NOMO-1 treated with DMSO at 0.1 percent for 48 hours (cell line): Measurements from ENCODE around the gene GNA12.

Source experiments
- DNase-seq: peaks from one replicate; lab custom pipeline; 2025; ENCODE audit not compliant: unreplicated experiment; lab: John Stamatoyannopoulos, UW

GNA12 gene

DNA sequence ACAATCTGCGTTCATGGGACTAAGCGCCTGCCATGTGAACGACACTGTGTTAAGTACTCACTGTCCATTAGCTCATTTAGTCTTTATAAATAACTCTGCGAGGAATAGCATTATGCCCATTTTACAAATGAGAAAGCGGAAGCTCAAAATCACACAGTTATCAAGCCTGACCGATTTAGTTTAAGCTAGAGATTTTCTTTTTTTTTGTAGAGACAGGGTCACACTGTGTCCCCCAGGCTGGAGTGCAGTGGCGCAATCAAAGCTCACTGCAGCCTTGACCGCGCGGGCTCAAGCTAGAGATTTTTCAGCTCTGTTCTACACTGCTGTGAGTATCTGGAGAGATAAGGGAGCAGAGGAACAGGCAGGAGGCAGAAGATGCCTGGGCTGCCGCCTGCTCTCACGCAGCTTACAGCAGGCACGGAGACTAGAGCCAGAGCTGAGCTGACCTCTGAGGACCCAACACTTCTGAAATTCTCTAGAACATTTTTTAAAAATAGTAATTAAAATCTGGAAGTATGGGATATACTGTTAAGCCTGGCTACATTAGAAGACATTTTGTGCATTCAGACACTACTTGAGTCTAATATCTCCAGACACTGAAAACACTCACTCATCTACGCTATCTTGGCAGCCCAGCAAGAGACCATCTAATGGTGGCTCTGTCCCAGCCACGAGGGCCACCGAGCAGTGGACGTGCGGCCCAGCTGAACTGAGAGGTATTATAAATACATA is 38.7 kb downstream of the GNA12 start:
- DNase-seq = no peak

DNA sequence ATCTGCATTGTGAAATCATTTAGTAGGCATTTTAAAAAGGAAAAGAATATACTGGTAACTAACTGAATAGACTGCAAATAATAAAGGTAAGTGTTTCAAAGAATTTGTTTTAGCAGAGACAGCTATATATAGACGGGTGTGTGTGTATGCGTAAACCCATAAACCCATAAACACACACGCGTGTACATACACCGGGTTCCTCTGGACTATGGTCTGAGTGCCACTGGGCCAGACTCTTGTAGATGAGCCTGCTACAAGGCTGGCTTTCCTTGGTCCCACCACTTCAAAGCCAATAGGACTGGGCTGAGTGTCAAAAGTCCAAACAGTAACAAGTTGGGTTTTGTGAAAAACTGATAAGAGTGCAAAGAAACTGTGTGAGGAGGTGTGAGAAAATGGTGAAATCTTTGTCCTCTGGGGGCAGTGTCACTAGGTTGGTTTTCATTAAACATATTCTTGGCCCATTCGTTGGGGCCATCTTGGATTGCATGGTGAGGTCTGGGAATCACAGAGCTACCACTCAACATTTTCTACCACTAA is 39.8 kb downstream of the GNA12 start:
- DNase-seq = no peak

DNA sequence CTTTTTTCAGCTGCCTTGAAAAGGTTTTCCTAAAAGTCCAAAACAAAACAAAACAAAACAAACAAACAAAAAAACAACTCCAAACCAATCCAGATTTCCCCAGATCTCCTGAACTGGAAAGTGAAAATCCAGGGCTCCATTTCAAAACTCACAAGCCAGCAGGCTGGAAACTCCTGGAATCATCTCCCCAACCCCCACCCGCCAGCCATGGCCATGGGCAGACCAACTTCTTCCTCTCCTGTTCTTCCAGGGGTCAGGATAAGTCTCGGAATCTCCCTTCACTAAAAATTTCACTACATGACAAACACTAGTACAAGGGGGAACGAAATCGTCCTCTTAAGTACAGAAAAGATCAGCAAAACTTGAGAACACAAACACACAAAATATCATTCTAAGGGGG is 40.4 kb downstream of the GNA12 start:
- DNase-seq = no peak

DNA sequence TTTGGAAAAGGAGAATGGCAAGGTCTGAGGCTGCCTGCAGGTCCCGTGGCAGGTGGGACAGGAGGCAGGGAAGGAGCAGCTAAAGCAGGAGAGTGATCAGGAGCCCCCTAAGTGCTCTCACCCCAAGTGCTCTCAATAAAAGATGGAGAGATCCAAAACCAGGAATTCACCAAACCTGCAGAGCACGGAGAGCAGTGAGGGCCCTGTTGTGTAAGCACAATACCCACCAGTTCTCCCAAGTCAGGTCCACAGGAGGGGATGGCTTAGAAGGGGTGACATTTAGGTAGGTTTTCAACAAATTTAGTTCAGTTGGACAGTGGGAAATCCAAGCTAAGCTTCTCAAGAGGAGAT is 40.8 kb downstream of the GNA12 start:
- no peak for DNase-seq

DNA sequence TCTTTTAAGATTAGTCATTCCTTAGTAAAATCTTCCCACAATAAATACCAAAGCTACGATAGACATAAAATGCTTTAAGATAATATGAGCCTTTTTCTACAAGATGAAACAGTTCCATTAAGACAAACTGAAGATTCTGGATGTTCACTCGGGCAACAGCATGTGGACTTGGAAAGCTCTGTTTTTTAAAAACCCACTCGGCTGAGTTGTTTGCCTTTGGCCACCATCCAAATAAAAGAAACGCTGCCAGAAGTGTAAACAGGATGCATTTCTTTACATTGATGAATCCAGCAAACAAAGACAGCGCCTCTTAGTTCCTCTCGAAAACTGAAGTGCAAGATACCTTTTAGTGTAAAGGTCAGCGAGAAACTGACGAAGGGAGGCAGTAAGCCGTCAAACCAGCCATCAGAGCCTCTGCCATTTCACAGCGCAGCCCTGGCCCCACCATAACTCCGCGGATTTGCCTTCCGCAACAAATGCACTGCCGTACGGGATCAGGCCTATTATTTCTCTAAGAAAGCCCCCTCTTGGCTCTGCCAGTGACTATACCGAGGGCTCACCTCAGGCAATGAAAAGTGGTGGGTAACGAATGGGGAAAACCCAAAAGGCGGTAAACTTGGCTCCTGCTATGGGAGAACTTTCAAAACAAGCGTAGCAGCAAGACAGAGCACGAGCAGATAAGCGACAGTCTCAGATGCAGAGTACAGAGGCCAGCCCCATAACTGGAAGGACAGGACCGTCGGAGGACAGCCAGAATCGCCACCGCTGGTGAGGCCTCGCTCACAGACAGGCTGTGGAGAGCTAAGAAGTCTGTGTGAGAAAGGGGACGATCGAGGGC is 41.4 kb downstream of the GNA12 start:
- DNase-seq = no peak

DNA sequence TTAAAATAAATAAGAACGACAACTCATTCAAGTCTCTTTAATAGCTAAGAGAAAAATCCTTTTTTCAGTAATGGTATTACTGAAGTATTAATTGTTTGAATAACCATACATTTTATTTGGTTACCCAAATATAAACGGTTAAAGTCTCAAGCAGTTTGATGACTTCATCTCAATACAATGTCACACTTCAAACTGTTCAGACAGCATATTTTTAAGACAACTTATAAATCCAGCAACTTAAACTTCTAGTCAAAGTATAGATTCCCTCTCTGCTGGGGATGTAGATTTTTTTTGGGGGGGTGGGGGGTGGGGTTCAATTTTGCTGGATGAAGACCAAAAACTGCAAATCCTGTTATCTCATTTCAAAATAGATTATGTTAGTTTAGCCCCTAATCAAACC is 42.0 kb downstream of the GNA12 start:
- DNase-seq = no peak

DNA sequence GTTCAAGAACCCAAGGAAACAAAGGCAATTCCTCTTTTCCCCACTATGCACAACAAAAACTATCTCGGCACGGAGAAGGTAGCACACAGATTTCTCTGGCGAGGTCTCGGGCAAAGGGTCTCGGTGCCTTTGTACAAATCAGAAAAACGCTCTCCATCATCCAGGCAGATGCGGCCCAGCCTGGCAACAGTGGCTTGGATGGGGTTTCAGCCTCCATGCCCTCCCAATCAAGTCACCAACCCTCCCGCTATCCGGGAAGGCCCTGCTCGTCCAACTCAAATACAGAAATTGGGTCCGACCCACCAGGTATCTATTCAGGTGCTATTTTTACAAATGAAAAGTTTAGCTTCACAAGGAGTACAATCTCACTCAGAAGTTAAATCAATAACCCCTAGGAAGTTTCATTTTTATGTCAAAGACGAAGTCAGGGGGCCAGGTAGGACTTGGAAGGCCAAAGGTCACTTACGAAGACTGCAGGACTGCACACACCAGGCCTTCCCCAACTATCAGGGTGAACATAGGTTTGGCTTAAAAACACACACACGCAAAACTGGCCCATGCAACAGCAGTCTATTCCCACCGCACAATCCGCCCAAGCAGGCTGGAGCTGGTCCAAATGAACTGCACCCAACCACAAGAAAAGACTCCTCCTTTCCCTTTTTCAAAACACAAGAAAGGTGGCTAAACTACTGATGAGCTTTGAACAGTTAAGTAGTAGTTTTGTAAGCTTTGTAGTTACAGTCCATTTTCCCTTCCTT is 43.0 kb downstream of the GNA12 start:
- DNase-seq = no peak

DNA sequence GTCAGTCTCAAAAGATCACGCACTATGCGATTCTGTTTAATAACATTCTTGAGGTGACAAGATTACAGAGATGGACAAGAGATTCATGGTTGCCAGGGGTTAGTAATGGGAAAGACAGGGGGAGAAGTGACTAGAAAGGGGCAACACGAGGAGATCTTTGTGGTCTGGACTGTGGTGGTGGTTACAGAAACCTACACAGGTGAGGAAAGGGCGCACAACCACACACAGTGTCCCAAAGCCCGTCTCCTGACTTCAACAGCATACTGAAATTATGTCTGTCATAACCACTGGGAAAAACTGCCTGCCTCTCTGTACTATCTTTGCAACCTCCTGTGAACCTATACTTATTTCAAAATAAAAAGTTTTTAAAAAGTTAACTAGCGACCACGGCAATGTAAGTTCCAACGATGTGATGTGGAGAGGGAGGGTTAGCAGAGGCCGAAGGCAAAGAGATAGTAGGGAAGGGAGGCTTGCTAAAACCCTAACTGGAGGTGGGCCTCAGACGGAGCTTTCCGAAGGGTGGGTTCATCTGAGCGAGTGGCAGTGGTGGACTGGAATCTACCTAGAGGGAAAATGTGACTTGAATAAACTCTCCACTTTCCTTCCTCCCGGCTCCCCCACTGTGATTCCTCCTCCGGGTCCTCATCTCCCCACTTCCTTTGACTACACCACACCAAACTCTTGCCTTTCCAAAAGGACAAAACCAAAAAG is 43.7 kb downstream of the GNA12 start:
- DNase-seq = no peak

DNA sequence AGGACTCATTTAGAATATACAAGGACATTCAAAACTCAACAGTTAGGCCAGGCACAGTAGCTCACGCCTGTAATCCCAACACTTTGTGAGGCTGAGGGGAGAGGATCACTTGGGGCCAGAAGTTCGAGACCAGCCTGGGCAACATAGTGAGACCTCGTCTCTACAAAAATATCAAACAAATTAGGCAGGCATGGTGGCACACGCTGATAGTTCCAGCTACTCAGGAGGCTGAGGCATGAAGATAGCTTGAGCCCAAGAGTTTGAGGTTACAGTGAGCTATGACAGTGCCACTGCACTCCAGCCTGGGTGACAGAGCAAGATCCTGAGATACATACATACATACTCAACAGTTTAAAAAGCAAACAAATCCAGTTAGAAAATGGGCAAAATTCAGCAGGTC is 44.9 kb downstream of the GNA12 start:
- no peak for DNase-seq

DNA sequence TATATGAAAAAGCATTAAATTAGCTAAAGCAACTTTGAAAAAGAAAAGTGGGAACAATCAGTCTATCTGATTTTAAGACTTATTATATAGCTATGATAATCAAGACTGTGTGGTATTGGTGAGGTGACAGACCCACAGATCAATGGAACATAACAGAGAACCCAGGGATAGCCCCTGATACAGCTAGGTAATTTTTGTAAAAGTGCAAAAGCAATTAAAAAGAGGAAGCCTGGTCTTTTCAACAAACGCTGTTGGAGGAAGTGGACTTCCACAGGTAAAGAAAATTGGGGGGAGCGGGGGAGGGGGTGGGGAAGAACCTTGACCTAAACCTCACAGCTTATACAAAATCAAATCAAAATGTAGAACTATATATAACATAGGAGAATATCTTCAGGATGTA is 45.4 kb downstream of the GNA12 start:
- no peak for DNase-seq

DNA sequence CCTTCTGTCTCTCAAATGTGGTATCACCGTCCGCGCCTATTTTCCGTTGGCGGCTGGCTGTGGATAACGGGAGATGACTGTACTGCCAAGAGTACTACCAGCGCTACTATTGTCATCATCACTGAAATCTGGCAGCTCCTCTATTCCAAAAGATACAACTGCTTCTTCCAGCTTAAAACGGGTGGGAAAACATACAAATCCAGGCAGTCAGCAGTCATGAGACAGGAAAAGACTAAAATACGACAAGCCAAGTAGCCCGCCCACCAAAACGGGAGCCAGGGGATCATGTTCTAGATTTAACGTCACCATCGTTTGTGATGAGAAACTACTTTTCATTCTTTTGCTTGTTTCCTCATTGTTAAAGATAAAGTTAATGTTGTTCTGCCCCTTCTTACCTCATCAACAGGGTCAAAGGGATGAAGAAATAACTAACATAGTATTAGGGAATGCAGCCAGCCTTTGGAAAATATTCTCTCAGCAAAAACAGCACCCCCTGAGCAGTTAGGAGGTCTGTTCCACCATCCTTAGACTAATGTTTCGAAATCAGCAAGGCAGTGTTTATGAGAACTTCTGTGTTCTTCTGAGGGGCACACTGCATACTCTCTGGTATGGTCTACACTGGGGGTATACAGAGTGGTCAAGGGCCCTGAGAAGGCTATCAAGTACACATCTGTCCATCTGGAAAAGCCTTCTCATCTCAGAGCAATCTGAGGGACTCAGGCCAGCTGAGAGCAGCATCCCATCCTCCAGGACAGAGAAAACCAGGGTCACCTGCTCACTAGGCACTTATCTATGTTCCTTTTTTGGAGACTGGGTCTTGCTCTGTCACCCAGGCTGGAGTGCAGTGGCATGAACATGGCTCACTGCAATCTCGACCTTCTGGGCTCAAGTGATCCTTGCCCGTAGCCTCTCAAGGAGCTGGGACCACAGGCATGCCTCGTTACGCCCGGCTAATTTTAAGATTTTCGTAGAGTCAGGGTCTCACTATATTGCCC is 47.5 kb downstream of the GNA12 start:
- DNase-seq = peak; percentile 22

DNA sequence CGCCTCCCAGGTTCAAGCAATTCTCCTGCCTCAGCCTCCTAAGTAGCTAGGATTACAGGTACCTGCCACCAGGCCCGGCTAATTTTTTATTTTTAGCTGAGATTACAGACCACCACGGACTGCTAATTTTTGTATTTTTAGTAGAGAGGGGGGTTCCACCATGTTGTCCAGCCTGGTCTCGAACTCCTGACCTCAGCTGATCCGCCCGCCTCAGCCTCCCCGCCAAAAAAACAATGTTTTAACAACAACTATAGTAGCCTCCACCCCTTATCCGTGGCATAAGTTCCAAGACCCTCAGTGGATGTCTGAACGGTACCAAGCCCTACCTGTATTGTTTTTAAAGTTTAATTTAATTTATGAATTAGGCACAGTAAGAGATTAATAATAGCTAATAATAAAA is 48.2 kb downstream of the GNA12 start:
- DNase-seq = no peak

DNA sequence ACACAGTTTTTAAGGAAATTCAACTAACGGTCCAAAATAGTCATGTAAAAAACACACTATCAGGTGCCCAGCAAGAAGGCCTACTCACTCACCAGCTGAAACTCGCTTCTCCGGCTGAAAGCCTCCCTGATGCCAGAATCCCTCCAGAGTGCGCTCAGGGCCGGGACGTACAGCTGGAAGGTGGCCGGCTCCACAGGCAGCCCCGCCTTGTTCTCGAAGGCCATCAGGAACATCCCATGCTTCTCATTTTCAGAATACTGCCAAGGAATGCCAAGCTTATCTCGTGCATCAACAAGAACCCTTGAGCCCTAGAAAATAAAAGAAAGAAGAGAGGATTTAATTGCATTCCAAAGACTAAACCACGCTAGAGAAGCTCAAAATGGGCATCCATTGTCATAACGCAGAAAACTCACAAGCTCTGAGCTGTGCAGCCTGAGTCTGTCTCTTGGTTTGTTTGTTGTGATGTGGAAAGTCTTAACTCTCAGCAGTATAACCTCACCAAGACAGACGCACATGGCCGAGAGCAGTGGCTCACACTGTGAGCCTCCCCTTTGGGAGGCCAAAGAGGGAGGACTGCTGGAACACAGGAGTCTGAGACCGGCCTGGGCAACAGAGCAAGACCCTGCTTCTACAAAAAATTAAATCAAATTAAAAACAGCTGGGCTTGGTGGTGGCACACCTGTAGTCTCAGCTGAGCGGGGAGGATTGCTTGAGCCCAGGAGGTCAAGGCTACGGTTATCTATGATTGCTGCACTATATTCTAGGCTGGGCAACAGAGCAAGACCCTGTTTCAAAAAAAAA is 49.1 kb downstream of the GNA12 start:
- DNase-seq = no peak

DNA sequence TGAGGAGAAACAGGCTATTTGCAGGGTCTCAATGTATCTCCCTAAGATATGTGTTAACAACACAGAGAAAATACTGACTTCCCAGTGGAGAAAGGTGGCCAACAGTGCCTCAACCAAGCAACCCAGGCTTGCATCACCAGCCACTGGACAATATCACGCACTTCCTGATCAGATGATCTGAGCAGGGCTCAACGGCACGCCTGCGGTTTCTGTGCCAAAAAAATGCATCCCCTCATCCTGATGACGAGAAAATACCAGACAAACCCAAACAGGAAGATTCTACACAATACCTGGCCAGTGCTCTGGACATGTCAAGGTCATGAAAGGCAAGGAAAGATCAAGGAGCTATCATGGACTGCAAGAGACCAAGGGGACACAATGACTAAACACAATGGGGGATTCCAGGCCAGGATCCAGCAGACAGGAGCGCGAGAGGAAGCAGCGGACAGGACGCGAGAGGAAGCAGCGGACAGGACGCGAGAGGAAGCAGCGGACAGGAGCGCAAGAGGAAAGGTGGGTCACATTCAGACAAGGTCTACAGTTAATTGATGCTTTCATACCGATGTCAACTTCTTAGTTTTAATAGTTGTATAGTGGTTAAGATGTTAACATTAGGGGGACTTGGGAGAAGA is 51.1 kb downstream of the GNA12 start:
- peak; percentile 86 for DNase-seq

DNA sequence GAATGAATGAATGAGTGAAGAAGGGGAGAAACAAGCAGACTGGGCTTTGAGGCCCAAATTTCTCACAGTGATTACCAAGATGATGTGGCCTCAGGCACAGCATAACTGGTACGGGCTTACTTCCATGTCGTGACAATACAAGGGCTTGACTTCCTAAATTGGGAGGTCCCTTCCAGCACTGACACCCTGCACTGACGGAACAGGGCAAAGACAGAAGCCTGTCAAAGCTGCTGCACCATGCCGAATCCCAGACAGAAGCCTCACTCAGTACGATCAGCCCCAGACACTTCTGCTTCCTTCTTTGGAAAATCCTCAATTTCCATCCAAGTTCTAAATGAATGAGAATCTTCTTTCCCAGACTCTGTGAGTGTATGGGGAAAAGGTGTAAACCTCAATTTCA is 51.9 kb downstream of the GNA12 start:
- no peak for DNase-seq

DNA sequence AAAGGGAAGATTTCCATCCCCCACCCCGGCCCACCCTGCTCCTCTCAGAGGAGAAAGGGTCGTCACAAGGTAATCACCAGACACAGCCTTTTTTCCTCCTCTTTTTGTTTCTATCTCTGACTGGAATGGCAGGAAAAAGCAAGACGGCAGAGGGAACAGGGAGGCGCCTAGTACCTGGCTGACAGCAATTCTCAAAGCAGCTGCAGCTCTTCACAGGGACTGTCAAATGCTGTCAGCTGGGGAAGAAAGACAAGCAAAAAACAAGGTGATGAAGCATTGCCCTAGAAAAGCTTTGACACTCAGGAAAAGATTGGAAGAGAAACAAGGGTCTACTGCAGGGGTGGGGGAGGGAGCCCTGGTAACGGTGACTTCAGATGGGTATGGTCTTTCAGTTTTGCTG is 52.7 kb downstream of the GNA12 start:
- DNase-seq = no peak

DNA sequence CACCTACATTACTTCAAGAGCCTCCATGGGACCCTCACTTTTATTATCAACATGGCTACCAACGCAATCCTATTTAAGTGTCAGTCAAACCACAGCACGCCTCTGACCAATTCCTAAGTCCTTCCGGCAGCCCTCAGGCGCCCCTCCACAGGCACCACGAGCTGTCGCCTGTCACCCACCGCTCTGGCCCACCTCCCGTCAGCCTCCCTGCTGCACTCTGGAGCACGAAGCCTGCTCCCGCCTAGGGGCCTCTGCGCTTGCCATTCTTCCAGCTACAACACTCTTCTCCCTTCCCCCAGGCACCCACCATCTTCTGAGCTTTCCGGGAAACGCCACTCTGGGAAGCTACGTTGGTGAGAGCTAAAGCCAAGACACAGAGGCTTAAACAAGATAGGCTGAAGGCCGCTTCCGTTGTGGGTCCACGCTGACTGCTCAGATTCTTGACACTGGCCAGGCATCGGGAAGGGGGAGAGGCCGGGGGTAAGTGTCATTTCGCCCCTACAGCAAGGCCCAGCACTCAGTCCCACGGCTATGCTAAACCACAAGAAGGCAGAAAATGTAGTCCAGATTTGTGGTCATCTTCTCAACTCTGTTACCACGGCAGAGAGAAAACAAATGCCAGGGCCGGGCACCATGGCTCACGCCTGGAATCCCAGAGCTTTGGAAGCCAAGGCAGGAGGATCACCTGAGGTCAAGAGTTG is 56.7 kb downstream of the GNA12 start:
- DNase-seq = no peak

DNA sequence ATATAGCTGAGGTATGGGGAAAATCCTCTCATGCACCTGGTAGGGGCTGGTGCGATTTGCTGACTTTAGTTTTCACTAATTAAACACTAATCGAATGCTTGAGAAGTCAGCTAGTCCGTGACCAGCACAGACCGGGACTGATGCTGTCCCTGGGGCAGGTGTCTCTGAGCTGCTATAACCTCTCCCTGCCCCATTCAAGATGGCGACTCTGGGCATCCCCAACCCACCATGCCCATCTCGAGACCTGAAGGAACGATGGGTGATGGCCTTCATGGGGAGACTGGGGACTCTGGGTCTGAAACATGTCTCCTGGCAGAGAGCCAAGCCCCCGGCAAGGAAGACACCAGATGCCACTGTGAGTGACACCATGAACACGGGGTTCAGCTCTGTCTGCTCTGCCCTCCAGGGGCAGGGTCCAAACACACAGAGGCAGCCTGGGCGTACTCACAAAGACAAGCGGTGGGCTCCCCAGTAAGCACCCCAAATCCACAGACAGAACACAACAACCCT is 57.4 kb downstream of the GNA12 start:
- DNase-seq = no peak
